Endothelial cell of umbilical vein (primary cell): ENCODE measurements around the gene ATIC.

ENCODE experiments used
- EZH2 ChIP-seq: IDR thresholded peaks from 2 replicates; pipeline ENCODE4 v1.6.1; 2012; ENCODE audit warnings: borderline replicate concordance, low read depth, mild to moderate bottlenecking, moderate library complexity, low read length, inconsistent platforms; ENCODE audit not compliant: severe bottlenecking
- JUN ChIP-seq: IDR thresholded peaks from 2 replicates; pipeline ENCODE4 v1.6.1; 2011; ENCODE audit warnings: borderline replicate concordance, low read depth; ENCODE audit not compliant: insufficient read length, insufficient read depth
- MYC ChIP-seq: IDR thresholded peaks from one replicate; pipeline ENCODE4 v1.6.1; 2011; ENCODE audit warnings: mild to moderate bottlenecking, low read depth, low read length
- POLR2A ChIP-seq: IDR thresholded peaks from 2 replicates; pipeline ENCODE4 v1.6.1; 2012; ENCODE audit warnings: low read depth, mild to moderate bottlenecking, control low read depth, low read length
- POLR2AphosphoS5 ChIP-seq: IDR thresholded peaks from 2 replicates; pipeline ENCODE4 v1.6.1; 2012; ENCODE audit warnings: low read depth, mild to moderate bottlenecking, control low read depth, low read length, moderate library complexity; ENCODE audit not compliant: insufficient read depth
- TF ChIP-seq, protein P1 (sequence below), 2 donors: IDR thresholded peaks; 1 replicate in 1 of 2; 2 replicates in 1 of 2; pipeline ENCODE4 v1.5.1; 2011; ENCODE audit warnings: low read length in 2 of 2, mild to moderate bottlenecking in 2 of 2, moderate library complexity in 2 of 2, control low read depth in 1 of 2, inconsistent platforms in 1 of 2, low read depth in 1 of 2; ENCODE audit not compliant: insufficient read depth in 1 of 2; ENCODE audit errors: extremely low read depth in 1 of 2

DNA sequence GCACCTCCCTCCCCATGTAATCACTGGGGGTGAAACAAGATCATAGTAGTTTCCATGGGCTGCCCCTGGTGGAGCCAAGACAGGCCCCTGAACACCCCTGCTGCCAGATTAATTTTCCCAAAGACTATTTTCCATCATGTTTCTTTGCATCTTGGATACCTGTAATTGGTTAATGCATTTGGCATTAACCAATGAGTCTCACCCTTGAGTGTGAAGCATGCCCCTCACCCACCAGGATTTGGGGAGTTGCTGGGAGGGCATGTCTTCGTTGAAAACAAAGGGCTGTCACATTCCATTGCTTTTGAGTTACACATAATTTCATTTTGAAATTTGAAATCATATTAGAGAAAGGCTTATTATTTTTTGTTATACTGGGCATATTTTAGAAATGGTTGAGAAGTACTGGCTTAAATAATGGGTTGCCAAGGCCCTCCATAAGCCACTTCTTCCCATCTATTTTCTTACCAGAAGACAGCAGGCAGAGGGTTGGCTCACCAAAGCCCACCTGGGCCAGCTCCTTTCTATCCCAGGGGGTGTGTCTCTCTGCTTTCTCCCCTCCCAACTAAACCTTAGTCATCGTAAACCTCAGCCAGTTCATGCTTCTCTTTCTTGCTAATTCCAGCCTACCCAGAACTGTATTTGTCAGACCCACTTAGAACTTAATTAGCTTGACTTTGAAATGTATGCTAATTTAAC, 51.8 kb downstream of the ATIC start:
- TF ChIP-seq EZH2 (no peak), JUN (no peak), MYC (no peak), POLR2A (peak; percentile 35), POLR2AphosphoS5 (no peak)
- TF ChIP-seq, protein P1, sequence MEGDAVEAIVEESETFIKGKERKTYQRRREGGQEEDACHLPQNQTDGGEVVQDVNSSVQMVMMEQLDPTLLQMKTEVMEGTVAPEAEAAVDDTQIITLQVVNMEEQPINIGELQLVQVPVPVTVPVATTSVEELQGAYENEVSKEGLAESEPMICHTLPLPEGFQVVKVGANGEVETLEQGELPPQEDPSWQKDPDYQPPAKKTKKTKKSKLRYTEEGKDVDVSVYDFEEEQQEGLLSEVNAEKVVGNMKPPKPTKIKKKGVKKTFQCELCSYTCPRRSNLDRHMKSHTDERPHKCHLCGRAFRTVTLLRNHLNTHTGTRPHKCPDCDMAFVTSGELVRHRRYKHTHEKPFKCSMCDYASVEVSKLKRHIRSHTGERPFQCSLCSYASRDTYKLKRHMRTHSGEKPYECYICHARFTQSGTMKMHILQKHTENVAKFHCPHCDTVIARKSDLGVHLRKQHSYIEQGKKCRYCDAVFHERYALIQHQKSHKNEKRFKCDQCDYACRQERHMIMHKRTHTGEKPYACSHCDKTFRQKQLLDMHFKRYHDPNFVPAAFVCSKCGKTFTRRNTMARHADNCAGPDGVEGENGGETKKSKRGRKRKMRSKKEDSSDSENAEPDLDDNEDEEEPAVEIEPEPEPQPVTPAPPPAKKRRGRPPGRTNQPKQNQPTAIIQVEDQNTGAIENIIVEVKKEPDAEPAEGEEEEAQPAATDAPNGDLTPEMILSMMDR (IDR thresholded peaks at IDR 0.05; ENCODE audit: extremely low read depth in 1 of 2, insufficient read depth in 1 of 2, low read depth in 1 of 2, low read length in 2 of 2): no peak
